Measurements from ENCODE around the gene PPP1R2. TPM values are rescaled to one million over a fixed set of nuclear protein-coding genes. Genes with fewer than 3 reads are reported as not detected.

PPP1R2 gene
- total RNA-seq, 1 donor: 131 TPM

GRCh38 chr3:195574497-195575304 is 31.6 kb upstream of the PPP1R2 start:
- H3K4me3 ChIP-seq (ENCODE audit: low read depth, low read length): no peak overlapping the region
- TF ChIP-seq CTCF (IDR thresholded peaks at IDR 0.05; ENCODE audit: insufficient read depth, low read depth, low read length): no peak
- DNase-seq (ENCODE audit: low read depth): no peak

- no peak for TF ChIP-seq CTCF (IDR thresholded peaks at IDR 0.05; ENCODE audit: insufficient read depth, low read depth, low read length)
- DNase-seq (ENCODE audit: low read depth): no peak
- H3K4me3 ChIP-seq (ENCODE audit: low read depth, low read length): no peak overlapping the region
These were observed 30.7 kb upstream of the PPP1R2 start for GRCh38 chr3:195573611-195574496.

- no peak for DNase-seq (ENCODE audit: low read depth)
- H3K4me3 ChIP-seq (ENCODE audit: low read depth, low read length): no peak overlapping the region
- no peak for TF ChIP-seq CTCF (IDR thresholded peaks at IDR 0.05; ENCODE audit: insufficient read depth, low read depth, low read length)
These were observed 28.2 kb upstream of the PPP1R2 start for GRCh38 chr3:195571361-195571760.

GRCh38 chr3:195570912-195571311 is 27.8 kb upstream of the PPP1R2 start:
- no peak for TF ChIP-seq CTCF (IDR thresholded peaks at IDR 0.05; ENCODE audit: insufficient read depth, low read depth, low read length)
- DNase-seq (ENCODE audit: low read depth): no peak
- no peak overlapping the region for H3K4me3 ChIP-seq (ENCODE audit: low read depth, low read length)

- no peak for DNase-seq (ENCODE audit: low read depth)
- no peak for TF ChIP-seq CTCF (IDR thresholded peaks at IDR 0.05; ENCODE audit: insufficient read depth, low read depth, low read length)
- no peak overlapping the region for H3K4me3 ChIP-seq (ENCODE audit: low read depth, low read length)
These were observed 27.2 kb upstream of the PPP1R2 start for GRCh38 chr3:195570344-195570743.

- no peak for TF ChIP-seq CTCF (IDR thresholded peaks at IDR 0.05; ENCODE audit: insufficient read depth, low read depth, low read length)
- DNase-seq (ENCODE audit: low read depth): no peak
These were observed 25.5 kb upstream of the PPP1R2 start for GRCh38 chr3:195568630-195569029.

More at GRCh38 chr3:195568630-195569029, 25.5 kb upstream of the PPP1R2 start:
- no peak overlapping the region for H3K4me3 ChIP-seq (ENCODE audit: low read depth, low read length)

Data from fibroblast of villous mesenchyme (primary cell).